Effector CD4-positive, alpha-beta T cell (primary cell): ENCODE data around the gene CSKMT.
"Not testable (repeated sequence)": the region's sequence is repeated elsewhere in the genome, so short reads cannot be mapped to it uniquely, and the experiment has no call there.

Experiments used
- DNase-seq: peaks from one replicate; pipeline ENCODE4 v3.0.0-alpha.2; 2020

The CSKMT gene

DNA sequence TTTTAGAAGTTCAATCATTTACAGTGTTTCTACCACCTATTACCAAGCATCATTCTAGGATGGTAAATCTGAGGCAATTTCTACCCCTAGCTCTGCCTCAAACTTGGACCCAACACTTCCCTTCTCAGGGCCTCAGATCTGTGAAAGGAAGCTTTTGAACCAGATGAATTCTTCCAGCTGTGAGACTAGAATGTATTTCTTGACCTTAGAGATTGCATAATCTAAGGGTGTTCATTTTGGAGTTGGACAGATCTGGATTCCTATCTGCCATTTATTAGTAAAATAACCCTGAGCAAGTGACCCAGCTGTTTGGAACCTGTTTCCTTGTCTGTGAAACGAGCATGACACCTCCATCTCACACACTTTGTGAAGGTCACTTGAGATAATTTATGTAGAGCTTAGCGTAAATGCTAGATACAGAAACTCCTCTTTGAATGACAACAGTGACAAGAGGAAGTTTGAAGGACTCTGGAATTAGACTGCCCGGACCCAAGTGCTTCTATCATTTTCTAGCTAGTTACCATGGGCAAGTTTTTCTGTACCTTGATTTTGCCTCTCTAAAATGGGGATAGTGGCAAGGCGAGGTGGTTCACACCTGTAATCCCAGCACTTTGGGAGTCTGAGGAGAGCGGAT, 8.2 kb upstream of the CSKMT start:
- DNase-seq: no peak

DNA sequence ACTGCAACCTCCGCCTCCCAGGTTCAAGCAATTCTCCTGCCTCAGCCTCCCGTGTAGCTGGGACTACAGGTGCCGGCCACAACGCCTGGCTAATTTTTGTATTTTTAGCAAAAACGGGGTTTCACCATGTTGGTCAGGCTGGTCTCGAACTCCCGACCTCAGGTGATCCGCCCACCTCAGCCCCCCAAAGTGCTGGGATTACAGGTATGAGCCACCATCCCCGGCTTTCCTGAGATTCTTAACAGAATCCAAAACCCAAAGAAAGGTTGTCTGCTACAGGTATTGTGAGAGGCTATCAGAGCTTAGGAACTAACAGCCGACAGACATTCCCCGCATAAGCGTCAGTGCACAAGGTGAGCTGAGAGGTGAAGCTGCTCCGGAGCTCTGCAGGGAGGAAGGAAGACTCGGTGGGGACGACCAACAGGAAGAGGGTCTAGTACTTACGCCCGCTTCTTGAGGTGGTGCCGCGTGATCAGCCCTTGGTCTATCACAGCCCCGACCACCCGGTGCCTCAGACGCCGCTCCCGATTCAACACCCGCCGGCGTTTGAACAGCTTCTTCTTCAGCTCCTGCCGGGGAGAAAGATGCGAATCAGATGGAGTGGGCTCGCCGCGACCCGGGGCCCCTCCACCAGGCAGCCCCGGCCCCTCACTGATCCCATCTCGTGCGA, 572 bp upstream of the CSKMT start:
- peak; percentile 46 for DNase-seq

DNA sequence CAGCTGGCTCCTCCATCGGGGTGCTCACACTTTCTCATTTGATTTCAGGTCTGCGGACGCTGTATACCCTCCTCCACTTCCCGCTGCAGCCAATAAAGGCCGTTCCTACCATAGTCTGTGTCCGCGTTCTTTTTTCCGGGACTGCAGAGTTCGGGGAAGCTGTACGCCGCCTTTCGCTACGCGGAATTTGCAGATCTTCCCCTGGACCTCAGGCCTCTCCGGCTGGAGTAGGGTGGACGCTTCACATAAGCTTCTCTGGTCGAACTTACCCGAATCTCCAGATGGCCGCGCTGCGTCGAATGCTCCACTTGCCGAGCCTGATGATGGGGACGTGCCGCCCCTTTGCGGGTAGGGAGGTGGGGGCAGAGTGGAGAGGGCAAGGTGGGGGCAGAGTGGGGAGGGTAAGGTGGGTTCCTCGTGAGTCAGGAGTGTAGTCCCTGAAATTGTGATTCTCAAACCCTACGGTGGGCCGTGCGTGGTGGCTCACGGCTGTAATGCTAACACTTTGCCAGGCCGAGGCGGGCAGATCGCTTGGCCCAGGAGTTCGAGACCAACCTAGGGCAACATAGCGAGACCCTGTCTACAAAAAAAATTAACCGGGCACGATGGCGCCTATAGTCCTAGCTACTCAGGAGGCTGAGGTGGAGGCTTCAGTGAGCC, 617 bp downstream of the CSKMT start:
- peak; percentile 48 for DNase-seq

DNA sequence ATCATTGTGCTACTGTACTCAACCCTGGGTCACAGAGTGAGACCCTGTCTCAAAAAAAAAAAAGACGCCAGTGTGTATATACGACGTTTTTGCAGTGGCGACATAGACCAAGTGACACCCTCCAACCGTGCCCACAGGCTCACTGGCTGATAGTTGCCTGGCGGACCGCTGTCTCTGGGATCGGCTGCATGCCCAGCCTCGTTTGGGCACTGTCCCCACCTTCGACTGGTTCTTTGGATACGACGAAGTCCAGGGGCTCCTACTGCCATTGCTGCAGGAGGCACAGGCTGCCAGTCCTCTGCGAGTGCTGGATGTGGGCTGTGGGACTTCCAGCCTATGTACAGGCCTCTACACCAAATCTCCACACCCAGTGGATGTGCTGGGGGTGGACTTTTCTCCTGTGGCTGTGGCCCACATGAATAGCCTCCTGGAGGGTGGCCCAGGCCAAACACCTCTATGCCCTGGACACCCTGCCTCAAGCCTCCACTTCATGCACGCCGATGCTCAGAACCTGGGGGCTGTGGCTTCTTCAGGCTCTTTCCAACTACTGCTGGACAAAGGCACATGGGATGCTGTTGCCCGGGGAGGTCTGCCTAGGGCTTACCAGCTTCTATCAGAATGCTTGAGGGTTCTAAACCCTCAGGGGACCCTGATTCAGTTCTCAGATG, 1.3 kb downstream of the CSKMT start:
- no peak for DNase-seq

DNA sequence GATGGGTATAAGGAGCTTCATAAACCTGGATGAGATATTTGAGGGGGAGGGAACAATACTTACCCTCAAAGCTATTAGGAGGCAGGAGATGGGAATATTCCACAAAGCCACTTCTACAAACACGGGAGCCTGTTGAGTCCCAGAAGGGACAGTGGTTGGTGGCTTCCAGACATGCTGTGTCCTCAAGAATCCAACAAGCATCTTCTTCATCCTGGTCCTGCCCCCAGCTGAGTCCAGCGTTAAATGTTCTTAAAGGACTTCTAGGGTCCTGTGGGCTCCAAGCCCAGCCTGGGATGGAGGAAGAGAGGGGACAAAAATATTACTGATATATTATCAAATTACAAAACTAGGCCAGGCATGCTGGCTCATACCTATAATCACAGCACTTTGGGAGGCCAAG, 2.3 kb downstream of the CSKMT start:
- DNase-seq: no peak

DNA sequence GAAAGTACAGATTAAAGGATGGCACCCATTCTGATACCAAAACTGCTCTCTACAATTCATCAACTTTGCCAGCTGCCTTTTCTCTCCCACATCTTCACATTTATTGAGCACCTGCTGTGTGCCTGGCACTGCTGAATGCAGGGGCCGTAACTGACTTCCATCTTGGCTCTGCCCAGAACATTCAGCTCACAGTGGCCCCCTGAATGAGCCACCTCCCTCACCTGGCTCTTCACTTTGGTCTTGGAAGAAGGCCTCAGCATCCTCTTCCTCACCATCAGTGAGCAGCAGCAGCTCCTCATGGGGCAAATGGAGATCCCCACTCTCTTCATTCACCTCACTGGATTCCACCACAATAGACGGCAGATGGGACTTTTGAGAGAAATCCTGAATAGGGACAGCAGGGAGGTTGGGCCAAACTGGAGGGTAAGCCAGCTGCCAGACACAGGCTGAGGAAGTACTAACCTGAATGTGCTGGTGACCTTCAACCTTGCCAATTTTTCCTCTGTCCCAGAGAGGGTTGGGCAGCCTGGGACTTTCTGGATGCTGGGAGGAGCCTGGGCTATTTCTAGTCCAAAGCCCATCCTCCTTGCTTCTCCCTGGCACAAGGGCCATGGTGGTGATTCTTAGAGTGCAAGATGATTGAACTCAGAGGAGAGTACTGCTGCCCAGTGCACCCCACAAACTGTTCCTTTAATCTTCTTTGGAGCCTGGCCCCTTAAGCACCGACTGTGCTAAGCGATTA, 4.5 kb downstream of the CSKMT start:
- DNase-seq: no peak

DNA sequence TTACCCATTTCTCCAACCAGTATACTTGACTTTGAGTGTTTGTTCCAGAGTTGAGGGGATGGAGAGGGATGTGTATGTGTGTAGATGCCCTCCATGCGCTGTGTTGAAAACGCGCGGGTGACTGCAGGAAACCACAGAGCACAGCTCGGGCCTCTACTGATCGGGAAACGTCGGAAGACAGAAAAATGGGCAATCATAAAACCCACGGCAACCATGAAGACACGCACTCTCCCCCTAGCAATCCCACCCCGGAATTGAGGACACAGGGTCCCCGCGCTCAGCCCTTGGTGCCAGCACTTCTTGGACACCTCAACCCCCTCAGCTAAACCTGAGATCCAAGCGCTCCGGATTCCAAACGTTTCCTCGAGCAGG, 6.1 kb downstream of the CSKMT start:
- DNase-seq: no peak

DNA sequence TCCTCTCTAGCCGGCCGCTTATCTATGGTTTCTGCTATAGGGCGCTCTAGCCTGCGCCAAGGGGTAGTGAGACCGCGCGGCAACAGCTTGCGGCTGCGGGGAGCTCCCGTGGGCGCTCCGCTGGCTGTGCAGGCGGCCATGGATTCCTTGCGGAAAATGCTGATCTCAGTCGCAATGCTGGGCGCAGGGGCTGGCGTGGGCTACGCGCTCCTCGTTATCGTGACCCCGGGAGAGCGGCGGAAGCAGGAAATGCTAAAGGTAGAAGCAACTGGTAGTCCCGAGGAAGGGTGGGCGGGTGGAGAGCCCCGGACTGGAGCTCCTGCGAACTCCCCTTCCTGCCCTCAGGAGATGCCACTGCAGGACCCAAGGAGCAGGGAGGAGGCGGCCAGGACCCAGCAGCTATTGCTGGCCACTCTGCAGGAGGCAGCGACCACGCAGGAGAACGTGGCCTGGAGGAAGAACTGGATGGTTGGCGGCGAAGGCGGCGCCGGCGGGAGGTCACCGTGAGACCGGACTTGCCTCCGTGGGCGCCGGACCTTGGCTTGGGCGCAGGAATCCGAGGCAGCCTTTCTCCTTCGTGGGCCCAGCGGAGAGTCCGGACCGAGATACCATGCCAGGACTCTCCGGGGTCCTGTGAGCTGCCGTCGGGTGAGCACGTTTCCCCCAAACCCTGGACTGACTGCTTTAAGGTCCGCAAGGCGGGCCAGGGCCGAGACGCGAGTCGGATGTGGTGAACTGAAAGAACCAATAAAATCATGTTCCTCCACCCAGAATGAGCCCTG, 6.7 kb downstream of the CSKMT start, which contains the start of the genes LBHD1 and UQCC3:
Gene LBHD1, minus strand, starts transcription at position 660 of the 782 bp plus-strand sequence. CDS start 2,236 bp downstream, outside the sequence.
Gene UQCC3, plus strand, starts transcription at position 66 of the 782 bp plus-strand sequence. Its CDS starts 73 bp downstream, at position 139.
- DNase-seq: peak; percentile 63

DNA sequence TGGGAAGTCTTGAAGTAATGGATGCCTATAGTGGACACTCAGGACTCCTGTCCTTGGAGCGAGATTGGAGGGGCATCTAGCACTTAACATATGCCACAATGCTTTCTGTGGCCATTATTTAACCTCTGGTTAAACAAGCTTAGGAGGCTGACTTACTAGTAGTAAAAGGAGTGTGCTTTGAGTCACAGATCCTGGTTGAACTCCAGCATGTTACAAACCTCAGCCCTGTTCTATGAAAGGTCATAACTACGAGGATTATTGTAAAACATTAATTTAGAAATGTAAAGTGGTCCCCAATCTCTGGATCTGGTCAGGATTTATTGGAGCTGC, 8.0 kb downstream of the CSKMT start:
- no peak for DNase-seq

DNA sequence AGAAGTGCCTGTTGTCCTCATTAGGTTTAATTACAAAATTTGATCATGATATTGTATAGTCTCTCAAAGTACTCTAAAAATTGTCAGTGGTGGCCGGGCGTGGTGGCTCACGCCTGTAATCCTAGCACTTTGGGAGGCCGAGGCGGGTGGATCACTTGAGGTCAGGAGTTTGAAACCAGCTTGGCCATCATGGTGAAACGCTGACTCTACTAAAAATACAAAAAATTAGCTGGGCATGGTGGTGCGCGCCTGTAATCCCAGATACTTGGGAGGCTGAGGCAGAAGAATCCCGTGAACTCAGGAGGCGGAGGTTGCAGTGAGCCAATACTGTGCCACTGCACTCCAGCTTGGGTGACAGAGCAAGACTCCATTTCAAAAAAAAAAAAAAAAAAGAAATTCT, 10.3 kb downstream of the CSKMT start:
- not testable (repeated sequence) for DNase-seq

DNA sequence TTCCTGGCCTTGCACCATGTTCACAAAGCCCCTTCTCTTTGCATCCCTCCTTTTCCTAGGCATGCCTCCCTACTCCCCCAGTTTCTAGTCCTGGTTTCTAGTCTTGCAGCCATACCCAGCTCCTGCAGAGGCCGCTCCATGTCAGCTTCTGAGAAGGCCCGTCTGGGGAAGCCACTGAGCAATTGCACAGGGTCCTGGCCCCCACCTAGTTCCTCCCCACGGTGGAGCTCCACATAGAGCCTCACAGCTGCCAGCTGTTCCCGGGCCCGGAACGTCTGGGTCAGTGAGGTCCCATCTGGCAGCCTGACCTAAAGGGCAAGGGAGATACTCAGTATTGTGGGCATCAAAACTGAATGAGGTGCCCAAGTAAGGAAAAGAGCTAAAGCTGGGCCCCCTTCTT, 11.6 kb downstream of the CSKMT start:
- no peak for DNase-seq

DNA sequence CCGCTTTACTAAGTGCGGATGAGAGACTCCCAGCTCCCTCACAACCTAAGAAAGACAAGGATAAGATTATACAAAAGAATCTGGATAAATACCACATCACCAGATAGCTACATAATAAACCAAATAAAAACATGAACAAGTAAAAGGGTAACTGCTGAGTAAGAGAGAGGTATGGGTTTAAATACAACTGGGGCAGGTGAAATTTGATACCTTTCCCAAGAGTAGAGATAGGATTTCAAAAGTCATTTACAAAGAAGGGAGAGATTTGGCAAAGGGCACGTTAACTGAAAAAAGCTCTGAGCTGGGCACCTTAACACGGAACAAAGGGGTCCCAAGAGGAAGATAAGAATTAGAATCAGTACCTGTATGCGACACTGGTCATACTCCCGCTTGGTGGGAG, 12.0 kb downstream of the CSKMT start:
- no peak for DNase-seq

DNA sequence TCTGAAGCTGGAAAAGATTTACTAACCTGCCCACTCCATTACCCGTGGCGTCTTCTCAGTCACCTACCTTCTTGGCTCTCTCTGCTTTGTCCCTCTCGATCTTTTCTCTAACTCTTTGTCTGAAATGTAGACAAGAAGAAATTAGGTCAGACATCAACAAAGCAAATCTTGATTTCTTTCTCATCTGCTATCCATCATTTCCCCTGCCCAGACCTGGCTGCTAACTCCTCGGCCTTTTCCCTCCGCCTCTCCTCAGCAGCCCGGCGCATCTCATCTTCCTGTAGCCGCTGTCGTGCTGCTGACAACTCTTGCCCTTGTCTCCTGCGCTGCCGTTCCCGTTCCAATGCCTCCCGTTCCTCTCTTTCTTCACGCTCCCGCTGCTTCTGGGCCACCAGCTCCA, 12.6 kb downstream of the CSKMT start:
- no peak for DNase-seq

DNA sequence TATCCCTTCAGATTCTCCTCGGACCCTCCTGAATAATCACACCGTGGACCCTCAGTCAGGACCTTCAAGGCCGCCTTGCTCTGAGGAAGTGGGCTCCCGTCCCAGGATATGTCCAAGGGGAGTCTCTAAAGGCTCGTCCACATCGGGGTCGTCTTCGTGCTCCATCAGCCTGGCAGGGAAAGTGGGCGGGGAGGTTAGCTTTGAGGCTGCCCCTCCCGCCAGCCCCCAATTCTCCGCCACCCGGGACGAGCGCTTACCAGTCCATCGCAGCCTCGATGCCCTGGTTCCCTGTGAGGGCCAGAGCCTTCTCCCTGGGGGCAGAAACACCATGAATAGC, 13.3 kb downstream of the CSKMT start:
- DNase-seq: no peak

DNA sequence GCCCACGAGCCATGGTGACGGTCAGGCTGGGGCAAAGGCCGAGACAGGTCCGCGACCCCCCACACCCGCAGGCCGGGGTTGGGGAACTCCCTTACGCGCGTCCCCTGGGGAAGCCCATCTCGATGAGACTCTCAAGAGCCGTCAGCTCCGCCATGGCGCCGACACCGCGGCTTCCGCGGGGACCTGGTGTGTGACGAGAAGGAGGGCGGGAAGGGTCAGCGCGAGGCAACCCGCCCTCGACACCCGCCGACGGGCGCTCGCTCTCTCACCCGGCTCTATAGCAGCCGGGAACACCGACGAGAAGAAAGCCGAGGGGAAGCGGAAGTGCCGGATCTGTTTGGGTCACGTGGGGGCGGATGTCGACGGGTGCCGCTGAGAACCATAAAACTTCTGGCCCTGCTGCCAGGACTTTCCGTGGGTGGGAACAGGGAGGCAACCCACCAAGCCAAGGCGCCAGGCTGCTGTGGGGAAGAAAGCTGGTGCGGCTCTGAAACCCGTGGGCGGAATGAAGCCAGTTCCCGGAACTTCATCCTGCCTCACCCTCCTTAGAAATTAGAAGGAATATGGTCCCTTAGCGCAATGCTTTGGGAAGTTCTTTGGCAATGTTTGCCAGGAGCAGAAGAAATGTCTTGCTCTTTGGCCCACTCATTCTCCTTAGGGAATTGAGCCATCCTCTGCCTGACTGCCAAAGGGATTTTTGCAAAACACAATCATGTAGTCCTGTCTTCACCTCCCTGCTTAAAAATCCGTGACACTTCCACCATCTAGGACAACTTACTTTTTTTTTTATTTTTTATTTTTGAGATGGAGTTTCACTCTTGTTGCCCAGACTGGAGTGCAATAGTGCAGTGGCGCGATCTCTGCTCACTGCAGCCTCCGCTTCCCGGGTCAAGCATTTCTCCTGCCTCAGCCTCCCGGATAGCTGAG, 13.9 kb downstream of the CSKMT start, which contains the start of gene UBXN1:
Gene UBXN1, minus strand, starts transcription at position 304 of the 927 bp plus-strand sequence. Its CDS starts 150 bp downstream, at position 154.
- DNase-seq: peak; percentile 79

DNA sequence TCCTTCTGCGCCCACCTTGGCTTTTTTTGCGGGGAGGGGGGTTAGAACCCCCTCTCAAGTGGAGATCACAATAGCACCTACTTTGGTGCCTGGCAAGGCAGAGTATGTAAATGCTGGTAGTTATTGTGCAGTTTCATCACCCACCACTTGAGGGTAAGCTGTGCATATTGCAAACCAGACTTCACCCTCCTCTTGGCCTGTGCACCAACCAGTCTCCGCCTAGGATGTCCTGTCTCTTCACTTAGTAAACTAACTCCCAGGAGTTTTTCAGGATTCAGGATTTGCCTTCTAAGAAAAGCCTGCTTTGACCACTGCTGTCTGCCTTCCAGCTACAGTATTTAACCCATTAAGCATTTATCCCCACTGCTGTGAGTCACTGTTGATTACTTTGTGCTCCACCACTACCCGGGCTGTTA, 15.7 kb downstream of the CSKMT start:
- no peak for DNase-seq

DNA sequence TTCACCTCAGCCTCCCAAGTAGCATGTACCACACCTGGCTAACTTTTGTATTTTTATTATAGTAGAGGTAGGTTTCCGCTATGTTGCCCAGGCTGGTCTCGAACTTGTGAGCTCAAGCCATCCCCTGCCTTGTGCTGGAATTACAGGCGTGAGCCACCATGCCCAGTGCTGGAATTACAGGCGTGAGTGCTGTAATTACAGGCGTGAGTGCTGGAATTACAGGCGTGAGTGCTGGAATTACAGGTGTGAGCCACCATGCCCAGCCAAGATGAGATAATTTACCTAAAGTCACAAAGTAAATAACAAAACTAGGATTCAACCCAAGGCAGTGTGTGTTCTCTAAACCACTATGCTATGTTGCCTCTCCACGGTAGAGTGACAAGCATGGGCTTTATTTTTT, 17.4 kb downstream of the CSKMT start:
- no peak for DNase-seq

DNA sequence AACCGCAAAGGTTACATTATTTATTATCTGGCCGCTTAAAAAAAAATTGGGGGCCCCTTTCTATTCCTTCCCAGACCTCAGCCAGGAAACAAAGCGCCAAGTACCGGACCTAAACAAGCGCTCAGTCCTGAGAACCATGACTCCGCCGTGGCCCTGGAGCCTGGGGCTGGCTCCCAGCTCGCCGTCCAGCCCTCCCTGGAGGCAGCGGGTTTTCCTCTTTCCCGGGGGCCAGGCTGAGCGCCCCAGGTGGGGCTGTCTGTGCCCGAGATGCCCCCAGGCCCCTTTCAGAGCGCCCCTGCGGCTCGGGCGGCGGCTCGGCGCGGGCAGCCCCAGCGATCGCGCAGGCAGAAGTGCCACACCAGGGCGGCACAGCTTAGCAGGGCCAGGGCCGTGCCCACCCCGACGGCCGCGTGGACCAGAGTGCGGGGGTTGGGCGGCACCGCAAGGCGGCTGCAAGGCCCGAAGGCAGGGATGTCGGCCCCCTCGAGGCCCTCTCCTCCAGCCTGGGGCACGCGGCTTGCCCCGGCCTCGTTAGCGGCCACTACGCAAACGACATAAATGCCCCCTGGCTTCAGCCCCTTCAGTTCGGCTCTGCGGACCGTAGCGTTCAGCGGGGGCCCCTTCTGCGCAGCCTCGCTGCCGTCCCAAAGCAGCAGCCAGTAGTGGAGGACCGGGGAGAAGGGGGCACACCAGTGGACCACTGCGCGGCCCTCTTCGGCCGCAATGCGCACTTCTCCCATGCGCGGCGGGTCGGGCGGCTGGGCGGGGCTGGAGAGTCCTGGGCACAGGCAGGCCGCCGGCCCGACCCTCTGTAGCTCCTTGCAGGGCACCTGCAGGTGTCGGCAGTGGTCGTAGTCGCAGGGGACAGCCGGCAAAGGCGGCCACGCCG, 22.6 kb downstream of the CSKMT start:
- no peak for DNase-seq

DNA sequence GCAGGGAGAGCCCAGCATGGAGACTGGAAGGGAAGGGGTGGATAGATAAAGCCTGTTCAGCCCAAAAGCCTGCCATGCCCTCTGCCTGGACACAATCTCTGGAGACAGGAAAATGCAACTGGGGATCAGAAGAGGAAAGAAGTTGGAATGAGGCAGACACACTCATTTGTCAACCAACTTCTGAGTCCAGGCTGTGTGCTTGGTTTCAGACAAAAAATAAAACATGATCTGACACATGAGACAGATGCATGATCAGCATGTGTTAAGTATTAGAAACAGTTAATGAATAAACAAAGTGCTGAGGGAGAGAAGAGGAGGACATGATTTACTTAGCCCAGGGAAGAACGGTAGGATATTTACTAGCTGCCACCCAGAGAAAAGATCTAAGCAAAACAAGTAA, 23.4 kb downstream of the CSKMT start:
- no peak for DNase-seq
